IPS-18c (cell line): Measurements from ENCODE around the gene RAB37.

Experiments
- H3K4me3 ChIP-seq: 2 replicates; pipeline ENCODE4 v1.7.0; 2013; ENCODE audit warnings: low read depth, mild to moderate bottlenecking, low read length, moderate library complexity; ENCODE audit not compliant: insufficient read depth
- H3K9me3 ChIP-seq: one replicate; pipeline ENCODE4 v1.6.1; 2013; ENCODE audit warnings: mild to moderate bottlenecking, low read length, moderate library complexity; ENCODE audit not compliant: control insufficient read depth, insufficient read depth

Gene RAB37

DNA sequence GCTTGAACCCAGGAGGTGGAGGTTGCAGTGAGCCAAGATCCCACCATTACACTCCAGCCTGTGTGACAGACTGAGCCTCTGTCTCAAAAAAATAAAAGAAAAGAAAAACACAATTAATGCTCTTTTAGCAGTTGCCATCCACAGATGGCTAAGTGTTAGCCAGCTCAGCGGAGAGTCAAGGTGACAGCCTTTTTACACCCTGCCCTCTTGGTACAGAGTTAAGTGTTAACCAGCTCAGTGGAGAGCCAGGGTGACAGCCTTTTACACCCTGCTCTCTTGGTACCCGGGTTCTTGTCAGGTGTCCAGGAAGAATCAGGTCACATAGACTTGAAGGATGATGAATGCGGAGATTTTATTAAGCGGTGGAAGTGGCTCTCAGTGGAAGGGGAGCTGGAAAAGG, 16.6 kb upstream of the RAB37 start:
- H3K4me3 ChIP-seq: no peak overlapping the region
- H3K9me3 ChIP-seq: no peaks in the 10 kb centered on the region

DNA sequence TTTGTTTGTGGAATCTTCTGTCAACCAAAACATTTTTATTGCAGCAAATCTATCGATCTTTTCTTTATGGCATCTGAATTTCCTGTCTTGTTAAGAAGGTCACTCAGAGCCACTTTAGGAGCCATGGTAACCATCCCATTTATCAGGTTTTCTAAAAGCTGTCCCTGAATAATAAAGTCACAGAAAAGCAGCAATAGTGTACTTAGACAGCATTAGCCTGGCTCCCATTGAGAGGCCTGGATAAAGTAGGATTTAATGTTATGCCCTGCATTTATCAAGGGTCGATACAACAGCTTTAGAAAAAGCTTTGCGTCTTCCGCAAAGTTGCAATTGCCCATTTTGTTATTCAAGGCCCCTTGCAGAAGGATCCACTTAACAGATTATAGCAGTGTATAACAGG, 14.3 kb upstream of the RAB37 start:
- Histone ChIP-seq H3K4me3 (no peak overlapping the region), H3K9me3 (no peaks in the 10 kb centered on the region)

DNA sequence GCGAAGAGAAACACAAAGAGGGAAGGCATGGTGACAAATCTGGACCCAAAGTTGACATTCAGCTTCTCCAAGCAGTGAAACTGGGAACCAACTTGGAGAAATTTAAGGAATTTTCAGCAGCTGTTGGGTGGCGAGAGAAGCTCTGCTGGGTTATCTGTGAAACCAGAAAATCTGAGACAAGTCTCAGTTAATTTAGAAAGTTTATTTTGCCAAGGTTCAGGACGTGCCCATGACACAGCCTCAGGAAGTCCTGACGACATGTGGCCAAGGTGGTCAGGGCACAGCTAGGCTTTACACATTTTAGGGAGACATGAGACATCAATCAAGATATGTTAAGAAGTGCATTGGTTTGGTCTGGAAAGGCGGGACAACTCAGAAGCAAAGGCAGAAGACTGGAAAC, 13.2 kb upstream of the RAB37 start:
- H3K4me3 ChIP-seq: no peak overlapping the region
- H3K9me3 ChIP-seq: no peaks in the 10 kb centered on the region

DNA sequence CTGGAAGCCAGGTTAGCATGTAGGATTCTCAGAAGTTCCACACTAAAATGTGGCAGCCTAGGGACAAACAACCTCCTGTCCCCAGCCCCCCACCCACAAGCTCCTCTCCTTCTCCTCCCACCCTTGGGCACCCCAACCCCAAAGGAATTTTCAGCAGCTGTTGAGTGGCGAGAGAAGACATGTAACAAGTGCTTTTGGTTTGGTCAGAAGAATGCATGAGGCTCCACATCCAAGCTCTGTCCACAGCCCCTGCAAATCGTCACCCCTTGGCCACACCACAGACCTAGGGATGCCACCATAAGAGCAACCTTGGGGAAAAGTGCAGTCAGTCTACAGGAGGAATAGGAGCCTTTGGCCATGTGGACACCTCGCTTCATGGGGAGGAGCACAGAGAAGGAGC, 11.9 kb upstream of the RAB37 start:
- Histone ChIP-seq H3K4me3 (no peak overlapping the region), H3K9me3 (no peaks in the 10 kb centered on the region)

DNA sequence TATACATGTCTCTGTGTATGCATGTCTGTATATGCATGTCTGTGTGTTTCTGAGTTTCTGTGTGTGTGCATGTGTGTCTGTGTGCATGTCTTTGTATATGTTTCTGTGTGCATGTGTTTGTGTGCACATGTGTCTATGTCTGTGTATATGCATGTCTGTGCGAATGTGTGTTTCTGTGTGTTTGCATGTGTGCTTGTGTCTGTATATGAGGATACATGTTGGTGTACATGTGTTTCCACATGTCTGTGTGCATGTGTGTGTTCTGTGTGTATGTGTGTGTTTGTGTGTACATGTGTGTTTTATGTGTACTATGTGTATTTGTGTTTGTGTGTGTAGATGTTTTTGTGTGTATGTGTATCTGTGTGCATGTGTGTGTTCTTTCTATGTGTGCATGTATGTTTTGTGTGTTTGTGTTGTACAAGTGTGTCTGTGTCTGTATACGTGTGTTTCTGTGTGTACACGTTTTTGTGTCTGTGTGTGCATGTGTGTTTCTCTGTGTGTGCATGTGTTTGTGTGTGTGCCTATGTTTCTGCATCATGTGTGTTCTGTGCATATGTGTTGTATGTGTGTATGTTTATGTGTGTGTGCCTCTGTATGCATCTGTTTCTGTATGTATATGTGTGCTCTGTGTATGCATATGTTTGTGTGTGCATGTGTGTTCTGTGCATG, 8.9 kb upstream of the RAB37 start:
- Histone ChIP-seq H3K4me3 (no peak overlapping the region), H3K9me3 (no peaks in the 10 kb centered on the region)

DNA sequence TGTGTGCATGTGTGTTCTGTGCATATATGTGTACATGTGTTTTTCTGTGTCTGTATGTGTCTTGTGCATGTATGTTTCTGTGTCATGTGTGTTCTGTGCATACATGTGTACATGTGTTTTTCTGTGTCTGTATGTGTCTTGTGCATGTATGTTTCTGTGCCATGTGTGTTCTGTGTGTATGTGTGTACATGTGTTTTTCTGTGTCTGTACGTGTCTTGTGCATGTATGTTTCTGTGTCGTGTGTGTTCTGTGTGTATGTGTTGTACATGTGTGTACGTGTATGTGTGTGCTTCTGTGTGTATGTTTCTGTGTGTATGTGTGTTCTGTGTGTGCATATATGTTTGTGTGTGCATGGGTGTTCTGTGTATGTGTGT, 8.4 kb upstream of the RAB37 start:
- no peaks in the 10 kb centered on the region for H3K9me3 ChIP-seq
- H3K4me3 ChIP-seq: no peak overlapping the region

DNA sequence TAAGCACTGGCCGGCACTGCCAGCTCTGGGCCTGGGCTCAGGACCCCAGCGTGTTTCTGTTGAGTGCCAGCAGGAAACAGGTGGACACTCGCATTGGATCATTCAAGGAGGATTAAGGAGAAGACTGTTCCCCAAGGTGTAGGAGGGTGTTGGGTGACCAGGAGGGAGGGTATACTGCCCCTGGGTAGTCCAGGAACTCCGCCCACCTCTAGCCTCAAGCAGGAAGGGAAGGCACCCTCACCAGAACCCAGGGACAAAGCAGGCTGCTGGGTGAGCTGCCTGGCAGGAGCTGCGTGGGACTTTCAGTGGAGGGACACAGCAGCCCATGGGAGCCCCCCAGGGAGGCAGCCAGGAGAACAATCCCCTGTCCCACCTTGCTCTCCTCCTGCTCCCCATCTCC, 7.7 kb upstream of the RAB37 start:
- Histone ChIP-seq H3K4me3 (no peak overlapping the region), H3K9me3 (no peaks in the 10 kb centered on the region)

DNA sequence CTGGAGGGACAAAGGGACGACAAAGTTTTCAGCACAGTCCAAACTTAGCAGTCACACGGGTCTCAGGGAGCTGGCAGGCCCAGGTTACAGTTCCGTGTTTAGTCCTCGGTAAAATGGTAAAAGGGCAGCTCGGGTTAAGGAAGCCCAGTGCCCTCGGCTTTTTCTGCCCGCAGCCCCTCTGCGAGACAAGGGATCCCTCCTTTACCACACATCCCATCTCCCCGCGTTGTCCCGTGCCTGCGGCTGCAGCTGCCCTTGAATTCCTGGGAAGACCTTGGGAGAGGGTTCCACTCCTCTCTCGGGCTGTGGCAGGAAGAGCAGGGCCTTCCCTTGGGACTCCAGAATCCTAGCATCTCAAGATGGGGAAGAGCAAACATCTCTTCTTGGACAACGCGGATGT, 7.2 kb upstream of the RAB37 start:
- H3K9me3 ChIP-seq: no peaks in the 10 kb centered on the region
- H3K4me3 ChIP-seq: no peak overlapping the region

DNA sequence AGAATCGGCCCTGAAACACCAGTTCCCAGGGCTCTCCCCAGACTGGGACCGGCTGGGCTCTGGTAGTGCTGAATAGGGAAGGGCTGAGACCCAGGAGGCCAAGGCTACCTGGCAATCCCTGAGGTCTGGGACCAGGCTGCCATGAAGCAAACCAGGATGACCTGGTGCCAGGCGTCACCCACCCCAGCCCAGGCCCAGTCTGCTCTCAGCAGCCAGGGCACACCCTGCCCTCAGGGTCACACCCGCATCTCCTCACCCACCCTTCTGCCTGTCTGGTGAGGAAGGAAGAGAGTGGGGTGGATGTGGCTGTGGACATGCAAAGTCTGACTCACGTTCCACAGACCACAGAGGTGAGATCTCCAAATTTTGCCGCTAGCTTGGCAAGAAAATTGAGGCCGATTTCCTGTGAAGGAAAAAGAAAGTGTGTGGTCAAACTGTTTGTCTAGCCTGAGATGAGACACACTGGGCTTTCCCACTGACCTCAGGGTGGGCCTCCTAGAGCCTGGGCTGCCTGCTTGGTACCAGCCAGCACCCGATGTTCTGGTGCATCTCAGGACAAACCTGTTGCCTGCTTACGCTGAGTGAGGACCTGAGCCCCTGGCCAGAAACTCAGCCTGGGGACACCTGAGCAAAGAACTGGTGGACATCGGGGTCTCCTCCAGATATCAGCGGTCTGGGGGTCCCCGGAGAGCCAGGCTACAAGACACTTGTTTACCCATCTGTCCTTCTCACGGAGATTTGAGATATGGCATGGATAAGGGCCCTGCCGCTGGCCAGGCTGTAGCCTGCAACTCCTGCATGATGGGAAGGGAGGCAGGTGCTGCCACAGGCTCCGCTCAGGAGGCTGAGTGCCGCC, 6.3 kb upstream of the RAB37 start:
- Histone ChIP-seq H3K9me3 (no peaks in the 10 kb centered on the region), H3K4me3 (no peak overlapping the region)

DNA sequence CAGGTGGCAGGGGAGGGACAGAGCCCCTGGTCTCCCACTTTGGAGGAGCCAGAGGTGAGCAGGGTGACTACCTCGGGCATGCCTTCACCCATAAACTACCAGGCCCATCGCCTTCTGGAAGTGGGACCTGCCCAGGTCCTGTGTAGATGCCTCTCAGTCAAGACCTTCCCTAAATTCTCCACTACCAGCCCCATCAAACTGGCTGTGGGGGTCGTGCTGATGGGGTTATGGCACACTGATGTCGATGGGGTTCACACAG, 5.8 kb upstream of the RAB37 start:
- Histone ChIP-seq H3K4me3 (no peak overlapping the region), H3K9me3 (no peaks in the 10 kb centered on the region)

DNA sequence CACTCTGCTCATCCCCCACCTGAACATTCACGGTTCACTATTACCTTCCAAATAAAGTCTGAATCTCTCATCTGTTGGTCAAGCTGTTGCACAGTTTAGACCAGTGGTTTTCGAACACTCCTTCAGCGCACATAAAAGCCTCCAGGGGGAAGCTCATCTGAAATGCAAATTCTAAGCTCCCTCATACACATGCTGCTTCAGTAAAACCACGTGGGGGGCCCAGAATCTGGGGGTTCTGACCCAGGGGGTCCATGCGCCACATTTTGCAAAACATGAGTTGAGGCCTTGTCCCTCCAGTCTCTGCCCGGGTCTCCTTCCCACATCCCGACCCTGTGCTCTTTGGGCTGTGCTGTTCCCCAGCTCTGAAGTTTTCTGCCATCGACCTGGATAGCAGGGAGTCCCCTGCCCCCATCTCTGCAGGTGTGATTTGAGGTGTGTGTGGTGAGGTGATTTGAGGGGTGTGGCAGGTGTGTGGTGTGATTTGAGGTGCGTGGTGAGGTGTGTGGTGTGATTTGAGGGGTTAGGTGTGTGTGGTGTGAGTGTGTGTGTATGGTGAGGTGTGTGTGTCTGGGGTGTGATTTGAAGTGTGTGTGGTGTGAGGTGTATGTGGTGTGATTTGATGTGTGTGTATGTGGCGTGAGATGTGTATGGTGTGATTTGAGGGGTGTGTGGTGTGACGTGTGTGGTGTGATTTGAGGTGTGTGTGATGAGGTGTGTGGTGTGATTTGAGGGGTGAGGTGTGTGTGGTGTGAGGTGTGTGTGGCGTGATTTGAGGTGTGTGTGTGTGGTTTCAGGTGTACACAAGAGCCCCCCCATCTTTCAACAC, 4.8 kb upstream of the RAB37 start:
- H3K9me3 ChIP-seq: no peaks in the 10 kb centered on the region
- no peak overlapping the region for H3K4me3 ChIP-seq

DNA sequence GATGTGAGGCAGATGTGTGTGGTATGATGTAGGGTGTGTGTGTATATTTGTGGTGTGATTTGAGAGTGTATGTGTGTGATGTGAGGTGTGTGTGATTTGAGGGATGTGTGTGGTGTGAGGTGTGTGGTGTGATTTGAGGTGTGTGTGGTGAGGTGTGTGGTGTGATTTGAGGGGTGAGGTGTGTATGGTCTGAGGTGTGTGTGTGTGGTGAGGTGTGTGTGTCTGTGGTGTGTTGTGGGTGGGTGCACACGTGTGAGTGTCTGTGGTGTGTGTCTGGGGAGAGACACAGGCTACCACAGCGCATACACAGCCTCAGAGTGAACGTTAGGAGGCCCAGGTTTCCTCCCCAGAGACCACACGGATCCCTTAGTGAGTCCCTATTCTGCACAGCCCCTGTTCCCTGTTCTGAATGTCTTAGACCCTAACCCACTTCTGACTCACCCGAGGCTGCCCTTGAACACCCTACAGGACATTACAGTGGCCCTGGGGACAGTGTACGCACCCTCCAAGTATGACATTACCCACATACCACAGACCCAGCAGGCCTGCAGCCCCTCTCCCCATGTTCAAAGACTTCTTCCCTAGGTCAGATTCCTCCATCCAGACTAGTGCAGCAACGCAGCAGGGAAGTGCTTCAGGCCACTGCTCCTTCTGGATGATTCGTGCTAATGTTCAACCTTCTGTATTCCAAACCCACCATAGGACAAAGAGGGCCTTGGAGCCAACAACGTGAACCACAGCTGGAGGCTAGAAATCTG, 3.5 kb upstream of the RAB37 start:
- no peaks in the 10 kb centered on the region for H3K9me3 ChIP-seq

DNA sequence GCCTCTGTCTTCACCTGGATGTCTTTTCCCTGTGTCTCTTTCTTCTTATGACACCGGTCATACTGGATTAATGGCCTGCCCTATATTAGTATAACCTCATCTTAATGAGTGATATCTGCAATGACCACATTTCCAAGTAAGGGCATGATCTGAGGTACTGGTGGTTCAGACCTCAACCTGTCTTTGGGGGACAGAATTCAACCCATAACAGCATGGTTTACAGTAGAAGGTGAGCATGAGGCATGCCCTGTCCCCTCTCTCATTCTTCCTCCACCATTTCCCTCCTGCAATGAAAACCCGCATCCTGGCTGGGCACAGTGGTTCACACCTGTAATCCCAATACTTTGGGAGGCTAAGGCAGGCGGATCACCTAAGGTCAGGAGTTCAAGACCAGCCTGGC, 2.8 kb upstream of the RAB37 start:
- no peaks in the 10 kb centered on the region for H3K9me3 ChIP-seq
- H3K4me3 ChIP-seq: no peak overlapping the region

More for the DNA sequence above, 3.5 kb upstream of the RAB37 start:
- no peak overlapping the region for H3K4me3 ChIP-seq

DNA sequence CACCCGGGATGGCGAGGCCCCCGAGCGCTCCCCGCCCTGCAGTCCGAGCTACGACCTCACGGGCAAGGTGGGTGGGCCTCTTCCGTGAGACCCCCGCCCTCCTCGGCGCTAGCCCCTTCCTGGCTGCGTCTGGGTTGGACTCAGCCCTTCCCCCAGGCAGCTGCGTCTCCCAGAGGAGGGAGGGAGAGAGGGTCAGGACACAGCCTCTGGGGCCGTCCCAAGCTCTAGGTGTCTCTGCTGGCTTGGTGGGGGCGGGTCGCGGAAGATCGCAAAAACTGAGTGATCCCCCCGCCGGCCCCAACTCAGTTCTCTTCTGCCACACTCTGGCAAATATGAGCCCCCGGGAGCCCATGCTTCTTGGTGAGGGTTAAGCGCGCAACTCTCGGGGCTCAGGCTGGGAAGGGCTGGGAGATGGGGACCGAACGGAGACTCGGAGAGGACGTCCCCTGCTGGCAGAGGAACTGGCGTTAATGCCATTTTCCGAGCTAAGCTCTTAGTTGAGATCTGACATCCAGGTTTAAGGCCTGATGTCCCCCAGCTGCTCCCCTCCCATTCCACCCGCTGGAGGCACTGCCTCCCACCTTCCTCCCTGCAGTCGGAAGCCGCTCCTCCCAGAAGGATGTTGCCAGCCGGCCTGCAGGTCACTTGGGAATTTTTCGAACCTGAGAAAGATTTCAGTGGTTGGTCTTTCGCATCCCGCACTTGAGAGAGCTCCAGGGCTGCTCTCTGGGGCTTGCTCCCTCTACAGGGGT, 419 bp downstream of the RAB37 start:
- Histone ChIP-seq H3K4me3 (peak overlapping the region; percentile 68), H3K9me3 (no peaks in the 10 kb centered on the region)

DNA sequence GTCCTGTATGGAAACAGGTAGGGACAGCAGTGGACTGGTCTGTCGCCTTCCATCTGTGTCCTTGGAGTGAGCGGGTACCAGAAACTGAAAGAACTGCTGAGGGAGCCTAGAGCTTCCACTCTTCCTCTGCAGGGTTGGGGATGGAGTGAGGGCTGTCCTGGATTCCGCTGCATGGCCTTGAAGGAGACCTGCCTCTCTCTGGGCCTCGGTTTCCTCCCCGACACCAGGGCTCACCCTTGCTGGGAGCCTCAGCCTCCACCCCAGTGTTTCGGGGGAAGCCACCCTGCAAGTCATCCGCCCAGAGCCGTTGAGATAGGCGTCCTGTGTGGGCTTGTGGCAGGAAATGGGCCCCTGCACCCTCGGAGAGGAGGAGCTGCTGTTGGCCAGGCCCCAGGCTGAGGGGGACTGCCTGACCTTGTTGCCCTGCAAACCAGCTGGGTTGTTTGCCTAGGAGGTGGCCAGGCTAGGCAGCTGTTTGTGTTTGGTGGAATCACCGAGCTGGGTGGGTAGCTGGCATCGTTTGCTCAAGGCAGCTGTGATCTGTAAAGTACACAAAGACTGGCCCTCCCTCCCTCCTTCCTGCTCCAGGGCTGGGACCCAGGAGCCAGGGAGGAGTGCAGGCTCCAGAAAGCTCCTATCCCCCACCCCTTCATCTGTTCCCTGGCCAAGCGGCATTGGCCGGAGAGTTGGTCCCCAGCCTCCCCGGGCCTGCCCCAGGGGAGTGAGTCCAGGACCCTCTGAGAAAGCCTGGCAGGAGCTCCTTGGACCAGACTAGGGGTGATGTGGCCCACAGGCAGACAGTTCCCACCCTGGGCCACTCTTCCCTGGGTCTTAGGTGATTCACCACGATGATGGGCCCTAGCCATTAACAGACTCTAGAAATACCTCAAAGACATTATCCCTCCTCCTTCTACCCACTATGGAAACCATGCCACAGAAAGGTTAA, 1.3 kb downstream of the RAB37 start:
- Histone ChIP-seq H3K4me3 (peak overlapping the region; percentile 68), H3K9me3 (no peaks in the 10 kb centered on the region)

DNA sequence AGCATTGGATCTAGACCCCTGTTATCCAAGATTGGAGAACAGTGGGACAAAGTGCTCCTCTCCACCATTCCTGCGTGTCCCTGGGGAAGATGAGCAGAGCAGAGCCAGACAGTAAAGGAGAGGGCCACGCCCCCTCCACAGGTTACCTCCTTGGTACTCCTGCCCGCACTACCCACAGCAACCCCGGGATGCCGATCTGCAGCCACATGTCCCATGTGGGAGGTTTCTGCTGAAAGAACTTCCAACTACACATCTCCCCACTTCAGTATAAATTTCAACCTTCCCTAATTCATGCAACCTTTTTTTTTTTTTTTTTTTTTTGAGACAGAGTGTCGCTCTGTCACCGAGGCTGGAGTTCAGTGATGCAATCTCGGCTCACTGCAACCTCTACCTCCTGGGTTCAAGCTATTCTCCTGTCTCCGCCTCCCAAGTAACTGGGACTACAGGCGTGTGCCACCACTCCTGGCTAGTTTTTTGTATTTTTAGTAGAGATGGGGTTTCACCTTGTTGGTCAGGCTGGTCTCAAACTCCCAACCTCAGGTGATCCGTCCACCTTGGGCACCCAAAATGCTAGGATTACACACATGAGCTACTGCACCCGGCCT, 2.3 kb downstream of the RAB37 start:
- Histone ChIP-seq H3K9me3 (no peaks in the 10 kb centered on the region), H3K4me3 (no peak overlapping the region)
